Measurements from ENCODE around the gene BCL2L1.
A peak's percentile ranks its signal among the peaks of the same experiment; 100 is the strongest.

The BCL2L1 gene

GRCh38 chr20:31691646-31692275 is 30.9 kb downstream of the BCL2L1 start:
- DNase-seq = peak; percentile 76

DNA sequence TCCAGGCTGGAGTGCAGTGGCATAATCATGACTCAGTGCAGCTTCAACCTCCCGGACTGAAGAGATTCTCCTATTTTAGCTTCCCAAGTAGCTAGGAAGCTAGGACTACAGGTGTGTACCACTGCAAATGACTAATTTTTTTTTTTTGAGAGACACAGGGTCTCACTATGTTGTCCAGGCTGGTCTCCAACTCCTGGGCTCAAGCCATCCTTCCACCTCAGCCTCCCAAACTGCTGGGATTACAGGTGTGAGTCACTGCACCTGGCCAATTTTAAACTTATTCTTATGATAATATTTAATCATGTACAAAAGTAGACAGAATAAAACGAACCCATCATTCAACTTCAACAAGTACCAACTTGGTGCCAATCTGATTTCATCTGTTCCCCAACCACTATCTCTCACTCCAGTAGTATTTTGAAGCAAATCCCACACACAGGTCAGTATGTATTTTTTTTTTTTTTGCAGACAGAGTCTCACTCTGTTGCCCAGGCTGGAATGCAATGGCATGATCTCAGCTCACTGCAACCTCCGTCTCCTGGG is 32.5 kb downstream of the BCL2L1 start:
- no peak for DNase-seq

DNA sequence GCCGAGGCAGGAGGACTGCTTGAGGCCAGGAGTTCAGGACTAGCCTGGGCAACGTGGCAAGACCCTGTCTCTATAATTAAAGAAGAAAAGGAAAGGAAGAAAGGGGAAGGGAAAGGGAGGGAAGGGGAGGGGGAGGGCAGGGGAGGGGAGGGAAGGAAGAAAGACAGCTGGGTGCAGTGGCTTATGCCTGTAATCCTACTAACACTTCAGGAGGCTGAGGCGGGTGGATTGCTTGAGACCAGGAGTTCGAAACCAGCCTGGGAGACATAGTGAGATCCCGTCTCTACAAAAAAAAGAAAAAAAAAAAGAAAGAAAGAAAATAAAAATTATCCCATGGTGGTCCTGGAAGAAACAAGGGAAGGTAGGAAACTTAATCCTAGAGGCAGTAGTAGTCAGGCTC is 33.5 kb downstream of the BCL2L1 start:
- DNase-seq = no peak

GRCh38 chr20:31687777-31688176 is 34.9 kb downstream of the BCL2L1 start:
- DNase-seq = no peak

DNA sequence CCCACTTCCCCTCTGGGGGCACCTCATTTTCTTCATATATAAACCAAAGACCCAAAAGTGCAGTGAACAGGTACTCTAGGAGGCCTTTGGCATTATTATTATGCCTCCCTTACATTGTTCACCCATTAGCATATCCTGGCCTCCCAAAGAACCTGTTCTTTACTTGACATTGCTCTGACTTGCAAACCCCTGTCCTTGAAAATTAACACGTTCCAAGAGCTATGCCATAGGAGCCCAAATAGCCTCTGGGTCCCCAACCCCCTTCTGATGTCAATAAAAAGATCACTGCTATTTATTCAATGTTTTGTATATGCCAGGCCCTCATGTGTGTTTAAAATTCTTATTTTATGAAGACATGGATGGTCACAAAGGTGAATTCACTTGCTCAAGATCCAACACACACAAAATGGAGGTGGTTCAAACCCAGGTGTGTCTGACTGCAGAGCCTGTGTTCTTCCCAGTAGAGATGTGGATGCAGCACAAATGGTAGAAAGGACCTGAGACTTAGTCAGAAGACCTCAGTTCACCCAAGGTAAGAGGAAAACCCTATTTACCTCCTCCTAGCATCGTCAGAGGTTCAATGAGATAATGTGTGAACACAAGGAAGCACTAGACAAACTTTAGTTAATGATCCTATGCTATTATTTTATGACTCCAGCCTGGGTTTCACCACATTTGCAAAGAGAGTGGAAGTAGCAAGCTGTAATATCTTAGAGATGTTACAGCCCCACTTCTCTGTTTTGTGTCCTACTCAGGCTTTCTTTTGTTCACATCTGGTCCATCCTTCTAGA is 36.6 kb downstream of the BCL2L1 start:
- DNase-seq = no peak

- DNase-seq = no peak
Measured at GRCh38 chr20:31684153-31685015, 38.3 kb downstream of the BCL2L1 start.

- DNase-seq = no peak
Measured at GRCh38 chr20:31682927-31683326, 39.7 kb downstream of the BCL2L1 start.

- no peak for DNase-seq
Measured at GRCh38 chr20:31682352-31682751, 40.3 kb downstream of the BCL2L1 start.

GRCh38 chr20:31681769-31682168 is 40.9 kb downstream of the BCL2L1 start:
- no peak for DNase-seq

GRCh38 chr20:31681128-31681727 is 41.4 kb downstream of the BCL2L1 start:
- no peak for DNase-seq

DNA sequence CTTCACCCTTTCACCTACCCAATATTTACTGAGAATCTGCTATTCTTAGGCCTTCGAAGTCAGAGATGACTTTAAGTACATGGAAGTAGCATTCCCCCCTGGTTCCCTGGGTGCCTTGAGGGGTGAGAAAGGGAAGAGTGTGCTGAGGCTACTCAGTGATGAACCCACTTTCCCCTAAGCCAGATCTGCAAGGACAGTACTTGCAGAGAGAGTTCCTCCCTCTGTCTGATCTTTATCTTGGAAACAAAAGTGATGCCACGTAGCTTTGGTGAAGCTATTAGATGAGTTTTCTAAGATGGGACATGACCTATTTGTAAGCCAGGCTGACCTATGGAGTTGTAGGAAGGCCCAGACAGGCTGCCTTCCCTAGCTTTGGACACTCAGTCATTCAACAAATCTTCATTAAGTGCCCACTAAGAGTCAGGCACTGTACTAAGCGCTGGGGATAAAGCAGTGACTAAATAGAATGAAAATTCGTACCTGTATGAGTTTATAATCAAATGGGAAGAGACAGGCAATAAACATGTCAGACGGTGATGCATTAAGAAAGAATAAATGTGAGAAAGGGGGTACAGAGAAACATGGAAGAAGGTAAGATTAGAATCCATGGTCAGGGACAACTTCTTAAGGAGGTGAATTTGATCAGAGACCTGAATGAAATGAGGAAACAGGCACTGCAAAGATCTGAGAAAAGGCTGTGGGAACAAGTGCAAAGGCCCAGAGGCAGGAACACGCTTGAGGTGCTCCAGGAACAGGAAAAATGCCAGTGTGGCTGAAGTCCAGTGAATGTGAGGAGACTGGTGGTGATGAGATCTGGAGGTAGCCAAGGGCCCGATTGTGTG is 42.2 kb downstream of the BCL2L1 start:
- DNase-seq = no peak

- no peak for DNase-seq
Measured at GRCh38 chr20:31679357-31680285, 43.0 kb downstream of the BCL2L1 start.

DNA sequence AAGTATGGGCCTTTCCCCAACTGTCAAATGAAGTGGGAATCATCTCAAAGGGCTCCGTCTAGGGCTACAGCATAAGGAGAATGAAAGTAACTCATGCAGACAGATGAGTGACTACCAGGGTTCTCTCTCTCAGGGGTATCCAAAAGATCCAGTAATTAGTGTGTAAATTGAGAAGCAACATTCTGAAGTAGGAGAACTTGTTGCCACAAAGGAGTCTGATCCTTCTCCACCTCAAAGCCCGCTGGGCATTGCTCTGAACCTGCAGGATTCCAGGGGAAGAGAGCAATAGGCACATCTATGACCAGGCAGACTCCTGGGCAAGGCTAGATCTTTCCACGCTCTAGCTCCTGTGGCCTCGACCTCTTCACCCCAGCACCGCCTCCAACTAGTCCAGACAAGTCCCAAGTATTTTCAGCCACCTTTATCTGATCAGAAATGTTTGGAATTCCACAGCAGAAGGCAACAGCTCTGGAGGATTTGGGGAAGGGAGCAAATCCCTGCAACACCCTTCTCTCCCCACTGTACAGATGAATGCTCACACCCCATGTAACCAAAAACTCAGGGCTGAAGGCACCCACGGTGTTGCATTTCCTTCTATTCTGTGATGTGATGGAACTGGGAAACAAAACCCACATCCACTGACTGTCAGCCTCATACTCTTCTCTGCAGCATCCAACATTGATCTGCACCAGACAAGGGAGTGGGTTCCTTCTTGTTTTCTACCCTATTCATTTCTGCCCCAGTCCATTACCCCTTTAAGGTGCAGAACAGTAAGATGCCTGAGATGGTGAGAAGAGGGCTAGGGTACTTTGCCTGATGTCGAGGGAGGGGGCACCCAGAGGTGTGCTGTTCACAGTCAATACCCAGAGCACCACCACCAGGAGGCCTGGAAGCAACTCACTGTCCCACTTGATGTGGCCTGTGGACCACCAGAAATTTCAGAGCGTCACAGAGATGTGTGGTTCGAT is 44.0 kb downstream of the BCL2L1 start:
- DNase-seq = peak; percentile 26

DNA sequence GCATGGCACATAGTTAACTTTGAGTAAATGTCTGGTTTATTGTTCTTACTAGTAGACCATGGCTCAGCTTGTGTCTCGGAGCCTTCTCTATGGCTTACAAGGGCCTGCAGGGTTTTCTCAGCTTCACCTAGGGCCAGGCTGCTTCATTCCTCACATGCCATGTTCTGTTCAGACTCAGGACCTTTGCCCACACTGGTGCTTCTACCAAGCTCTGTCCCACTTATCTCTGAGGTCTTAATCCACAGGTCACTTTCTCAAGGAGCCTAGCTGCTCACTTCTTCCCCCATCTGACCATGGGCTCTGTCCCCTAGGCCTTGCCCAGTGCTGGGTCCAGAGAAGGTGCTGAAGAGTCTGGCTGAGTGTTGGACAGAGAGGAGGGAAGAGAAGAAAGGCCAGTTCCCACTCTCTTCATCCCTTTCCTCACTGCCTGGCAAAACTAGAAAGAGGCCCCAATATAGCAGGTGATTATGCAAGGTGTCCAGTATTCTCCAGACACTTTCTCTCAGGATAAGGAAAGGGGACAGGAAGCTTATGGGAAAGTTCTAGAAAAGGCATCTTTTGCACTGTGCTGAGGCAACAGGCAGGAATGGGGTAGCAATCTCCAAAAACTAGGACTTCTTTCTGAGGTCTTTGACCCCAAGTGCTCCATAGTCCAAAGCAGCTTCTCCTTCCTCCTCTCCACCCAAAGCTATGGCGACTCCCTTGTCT is 45.0 kb downstream of the BCL2L1 start:
- no peak for DNase-seq

DNA sequence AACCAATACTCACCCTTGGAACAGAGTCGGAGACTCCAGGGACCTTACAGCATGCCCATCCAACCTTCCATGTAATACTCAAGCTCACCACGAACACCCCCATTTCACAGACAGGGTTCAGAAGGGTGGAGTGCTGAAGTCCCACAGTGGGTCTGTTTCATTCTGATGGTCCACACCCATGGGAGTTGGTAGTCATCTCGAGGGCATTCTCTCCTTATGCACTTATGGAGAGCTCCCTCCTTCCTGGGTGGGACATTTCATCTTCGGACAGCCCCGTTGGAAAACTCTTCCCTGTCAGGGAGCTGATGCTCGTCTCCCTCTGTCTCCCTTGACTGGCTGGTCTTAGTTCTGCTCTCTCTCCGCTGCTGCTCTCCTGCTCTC is 46.1 kb downstream of the BCL2L1 start:
- DNase-seq = no peak

- no peak for DNase-seq
Measured at GRCh38 chr20:31675828-31676608, 46.6 kb downstream of the BCL2L1 start.

- DNase-seq = peak; percentile 79
Measured at GRCh38 chr20:31674895-31675827, 47.5 kb downstream of the BCL2L1 start.

Measured in fibroblast of skin of abdomen (primary cell).